ENCODE results near the gene MCHR1.
"Not testable (repeated sequence)": the region's sequence is repeated elsewhere in the genome, so short reads cannot be mapped to it uniquely, and the experiment has no call there.

MCHR1 gene

GRCh38 chr22:40648386-40648785 lies 30.9 kb upstream of the MCHR1 start:
- TF ChIP-seq CTCF (IDR thresholded peaks at IDR 0.05; ENCODE audit: low read length, missing control alignments): no peak
- H3K4me3 ChIP-seq (replicated peaks; ENCODE audit: low read depth, low read length): no peak overlapping the region
- no peak for DNase-seq (ENCODE audit: low read depth)

GRCh38 chr22:40651057-40651456 lies 28.2 kb upstream of the MCHR1 start:
- H3K4me3 ChIP-seq (replicated peaks; ENCODE audit: low read depth, low read length): no peak overlapping the region
- no peak for DNase-seq (ENCODE audit: low read depth)
- no peak for TF ChIP-seq CTCF (IDR thresholded peaks at IDR 0.05; ENCODE audit: low read length, missing control alignments)

GRCh38 chr22:40651563-40652501 lies 27.5 kb upstream of the MCHR1 start:
- DNase-seq (ENCODE audit: low read depth): peak; percentile 100
- H3K4me3 ChIP-seq (replicated peaks; ENCODE audit: low read depth, low read length): peak overlapping the region; percentile 66
- TF ChIP-seq CTCF (IDR thresholded peaks at IDR 0.05; ENCODE audit: low read length, missing control alignments): peak; percentile 1

- no peak overlapping the region for H3K4me3 ChIP-seq (replicated peaks; ENCODE audit: low read depth, low read length)
- DNase-seq (ENCODE audit: low read depth): no peak
- TF ChIP-seq CTCF (IDR thresholded peaks at IDR 0.05; ENCODE audit: low read length, missing control alignments): no peak
Measured at GRCh38 chr22:40653361-40653760, 25.9 kb upstream of the MCHR1 start.

- peak; percentile 68 for DNase-seq (ENCODE audit: low read depth)
- peak; percentile 15 for TF ChIP-seq CTCF (IDR thresholded peaks at IDR 0.05; ENCODE audit: low read length, missing control alignments)
- H3K4me3 ChIP-seq (replicated peaks; ENCODE audit: low read depth, low read length): no peak overlapping the region
Measured at GRCh38 chr22:40654522-40655167, 24.6 kb upstream of the MCHR1 start.

- H3K4me3 ChIP-seq (replicated peaks; ENCODE audit: low read depth, low read length); DNase-seq (ENCODE audit: low read depth): not testable (repeated sequence)
Measured at GRCh38 chr22:40655941-40656340, 23.3 kb upstream of the MCHR1 start.

GRCh38 chr22:40656651-40657050 lies 22.6 kb upstream of the MCHR1 start:
- DNase-seq (ENCODE audit: low read depth); H3K4me3 ChIP-seq (replicated peaks; ENCODE audit: low read depth, low read length): not testable (repeated sequence)

GRCh38 chr22:40659166-40659565 lies 20.1 kb upstream of the MCHR1 start:
- H3K4me3 ChIP-seq (replicated peaks; ENCODE audit: low read depth, low read length): no peak overlapping the region
- TF ChIP-seq CTCF (IDR thresholded peaks at IDR 0.05; ENCODE audit: low read length, missing control alignments): no peak
- DNase-seq (ENCODE audit: low read depth): no peak

Data from fibroblast of pulmonary artery (primary cell).